GM12878 (cell line): ENCODE results near the gene PITPNC1. TPM values are rescaled to one million over a fixed set of nuclear protein-coding genes. Genes with fewer than 3 reads are reported as not detected.

Experiments
- ATAC-seq: fragments of 200-7000 bp; cut with Tn5 transposase; 3 replicates; pipeline ENCODE4 v1.9.1; 2020; ENCODE audit warnings: mild to moderate bottlenecking, moderate library complexity
- BruUV-seq: library from RNA; stranded (reverse); fragments of 400-500 nt; replicated peaks from 2 replicates; lab custom pipeline; 2021; lab: Mats Ljungman, UMichigan
- CTCF ChIA-PET: fragments of 300-600 bp; sonication (Branson Sonifier 250); formaldehyde crosslinking; extraction: SDS; loops from one replicate; lab custom pipeline; 2021; ENCODE audit warnings: inconsistent platforms; lab: Yijun Ruan, JAX
- POLR2A ChIA-PET: fragments of 350-600 bp; formaldehyde crosslinking; extraction: SDS; loops from one replicate; lab custom pipeline; 2021; ENCODE audit warnings: inconsistent platforms; lab: Charles Lee
- RAD21 ChIA-PET: fragments of 300-600 bp; sonication (Branson Sonifier 250); formaldehyde crosslinking; loops from one replicate; lab custom pipeline; 2023; ENCODE audit warnings: antibody characterized with exemption; ENCODE audit not compliant: unreplicated experiment; lab: Charles Lee
- SMC1A ChIA-PET: fragments of 300-600 bp; sonication (Branson Sonifier 250); formaldehyde crosslinking; loops from one replicate; lab custom pipeline; 2023; ENCODE audit not compliant: unreplicated experiment, uncharacterized antibody; lab: Charles Lee
- DNase-seq: peaks from one replicate; pipeline ENCODE4 v3.0.0-alpha.2; 2011; ENCODE audit warnings: low read depth, low spot score
- FAIRE-seq: peaks from 3 replicates; lab custom pipeline; 2011; peaks lifted over from hg19 to GRCh38; lab: Jason Lieb, UNC
- H2AFZ ChIP-seq: 2 replicates; pipeline ENCODE4 v1.6.0; 2011; ENCODE audit warnings: low read depth, low read length, control low read depth; ENCODE audit not compliant: control insufficient read depth
- H3K27ac ChIP-seq: 2 replicates; pipeline ENCODE4 v1.5.1; 2011; ENCODE audit warnings: control low read depth; ENCODE audit not compliant: control insufficient read depth, insufficient read depth
- H3K27me3 ChIP-seq, 2 experiments: replicated peaks in 1 of 2; 2 replicates each; pipeline versions ENCODE4 v1.6.0 to v1.6.1; 2011; ENCODE audit warnings: low read length in 1 of 2; ENCODE audit not compliant: control insufficient read depth in 2 of 2, insufficient read depth in 2 of 2
- H3K36me3 ChIP-seq, 2 experiments: 2 replicates each; pipeline ENCODE4 v1.5.1; 2011; ENCODE audit warnings: low read length in 1 of 2; ENCODE audit not compliant: control insufficient read depth in 2 of 2, insufficient read depth in 2 of 2
- H3K4me1 ChIP-seq: 2 replicates; pipeline ENCODE4 v1.6.1; 2011; ENCODE audit warnings: mild to moderate bottlenecking, low read length, moderate library complexity, mixed read lengths; ENCODE audit not compliant: control insufficient read depth, insufficient read depth
- H3K4me2 ChIP-seq: 2 replicates; pipeline ENCODE4 v1.6.0; 2011; ENCODE audit warnings: control low read depth; ENCODE audit not compliant: control insufficient read depth, insufficient read depth
- H3K4me3 ChIP-seq: fragments of 200-600 bp; sonication (generic); 2 replicates; pipeline ENCODE4 v1.5.1; 2016
- H3K79me2 ChIP-seq: 2 replicates; pipeline ENCODE4 v1.6.0; 2011; ENCODE audit warnings: low read length; ENCODE audit not compliant: control insufficient read depth, insufficient read depth
- H3K9ac ChIP-seq: 2 replicates; pipeline ENCODE4 v1.8.0; 2011; ENCODE audit warnings: low read length, control low read depth, mixed read lengths; ENCODE audit not compliant: control insufficient read depth, insufficient read depth
- H3K9me3 ChIP-seq: replicated peaks from 3 replicates; pipeline ENCODE4 v1.5.1; 2011; ENCODE audit warnings: mild to moderate bottlenecking, low read length; ENCODE audit not compliant: control insufficient read depth, insufficient read depth
- H4K20me1 ChIP-seq: 2 replicates; pipeline ENCODE4 v1.6.0; 2011; ENCODE audit not compliant: control insufficient read depth, insufficient read depth
- CBX3 ChIP-seq: fragments of 200-600 bp; sonication (generic); IDR thresholded peaks from 2 replicates; pipeline ENCODE4 v1.6.1; 2016; ENCODE audit warnings: low read depth, borderline replicate concordance
- HCFC1 ChIP-seq: fragments of 150-350 bp; IDR thresholded peaks from 2 replicates; pipeline ENCODE4 v1.6.1; 2014; ENCODE audit warnings: low read length
- NFIC ChIP-seq: IDR thresholded peaks from 2 replicates; pipeline ENCODE4 v1.6.1; 2012; ENCODE audit warnings: low read depth, mild to moderate bottlenecking, inconsistent platforms, low read length, moderate library complexity
- RCOR1 ChIP-seq: conservative IDR thresholded peaks from 2 replicates; pipeline ENCODE4 v1.6.1; 2012; ENCODE audit warnings: low read depth, low read length, improper control_type of control experiment
- TCF7 ChIP-seq: IDR thresholded peaks from 2 replicates; pipeline ENCODE4 v1.6.1; 2014; ENCODE audit warnings: antibody characterized with exemption, borderline replicate concordance
- ZNF622 ChIP-seq: fragments of 450-650 bp; IDR thresholded peaks from 2 replicates; pipeline ENCODE4 v1.6.1; 2017; ENCODE audit warnings: mild to moderate bottlenecking, inconsistent platforms
- WGBS: methylation state at CpG from one replicate; pipeline ENCODE4 v1.1.6; 2016; ENCODE audit warnings: low lambda C conversion rate; ENCODE audit not compliant: insufficient replicate concordance, insufficient coverage; ENCODE audit errors: missing lambda C conversion rate; 5-methylcytosine and 5-hydroxymethylcytosine counted together
- in situ Hi-C: fragments of 300-500 bp; cut with MboI; formaldehyde crosslinking; loops from 9 replicates; pipeline ENCODE4 v1.14.3; 2018; ENCODE audit warnings: mixed read lengths
- intact Hi-C: fragments of 100-400 bp; cut with micrococcal nuclease; formaldehyde crosslinking; loops from one replicate; pipeline ENCODE4 v1.14.2; 2022; ENCODE audit not compliant: unreplicated experiment
- polyA plus RNA-seq, 11 experiments: library from polyadenylated mRNA; depleted of rRNA in 4 of 11; unstranded in 6 of 11; stranded (reverse) in 5 of 11; fragments of >200 nt; fragmentation: Nextera tagmentation in 4 of 11; fragmentation: Illumina TruSeq in 1 of 11; extraction: Ambion mirVana in 4 of 11; extraction: Trizol in 1 of 11; gene quantifications; 1 replicate in 1 of 11; 2 replicates in 10 of 11; pipeline versions ENCODE4 v1.2.1 to v1.2.3, GENCODE V29; 2011 to 2016; ENCODE audit warnings: inconsistent platforms in 2 of 11, missing spikeins in 2 of 11, low read depth in 1 of 11
- total RNA-seq, 4 experiments: library from RNA; depleted of rRNA in 3 of 4; stranded (reverse); fragments of >200 nt in 3 of 4; fragmentation: Illumina TruSeq in 1 of 4; extraction: Trizol in 1 of 4; gene quantifications; 2 replicates each; pipeline versions ENCODE4 v1.2.1 to v1.2.3, GENCODE V29; 2013 to 2021
- TF ChIP-seq, protein P1 (sequence below): fragments of 450-650 bp; conservative IDR thresholded peaks from 2 replicates; pipeline ENCODE4 v1.6.1; 2017; ENCODE audit warnings: mild to moderate bottlenecking, moderate library complexity

Gene PITPNC1
- total and polyA plus RNA-seq, 10 of the 15 experiments (the other 5 are each of a cell fraction or from before 2014, with no cell fraction given), result 12.2 to 62.4 (median 47.3) TPM

DNA sequence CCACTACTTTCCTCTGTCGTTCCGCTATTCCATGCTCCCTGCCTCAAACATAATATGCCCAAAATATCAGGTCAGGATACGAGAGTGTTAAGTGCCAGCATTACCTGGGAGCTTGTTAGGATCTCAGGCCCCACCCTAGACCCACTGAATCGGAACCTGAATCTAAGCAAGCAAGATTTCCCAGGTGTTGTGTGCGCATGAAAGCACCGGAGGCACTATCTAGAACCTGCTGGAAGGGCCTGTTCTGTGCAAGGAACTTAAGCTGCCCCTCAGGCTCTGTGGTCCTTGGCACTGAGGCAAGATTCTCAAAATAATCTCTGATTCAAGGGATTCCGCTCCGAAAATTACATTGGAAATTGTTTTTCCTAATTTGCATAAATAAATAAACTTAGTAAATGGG, 233.0 kb downstream of the PITPNC1 start:
- no peak overlapping the region for H2AFZ ChIP-seq
- H3K79me2 ChIP-seq, result no peaks in the 10 kb centered on the region
- 84% methylated on average over 8 of the region's 8 CpGs for WGBS
- DNase-seq (no peak), ATAC-seq (no peak), FAIRE-seq (no peak)
- TF ChIP-seq ZNF622 (no peak), NFIC (no peak), RCOR1 (no peak), CBX3 (no peak), TCF7 (no peak), HCFC1 (no peak)
- TF ChIP-seq, protein P1, sequence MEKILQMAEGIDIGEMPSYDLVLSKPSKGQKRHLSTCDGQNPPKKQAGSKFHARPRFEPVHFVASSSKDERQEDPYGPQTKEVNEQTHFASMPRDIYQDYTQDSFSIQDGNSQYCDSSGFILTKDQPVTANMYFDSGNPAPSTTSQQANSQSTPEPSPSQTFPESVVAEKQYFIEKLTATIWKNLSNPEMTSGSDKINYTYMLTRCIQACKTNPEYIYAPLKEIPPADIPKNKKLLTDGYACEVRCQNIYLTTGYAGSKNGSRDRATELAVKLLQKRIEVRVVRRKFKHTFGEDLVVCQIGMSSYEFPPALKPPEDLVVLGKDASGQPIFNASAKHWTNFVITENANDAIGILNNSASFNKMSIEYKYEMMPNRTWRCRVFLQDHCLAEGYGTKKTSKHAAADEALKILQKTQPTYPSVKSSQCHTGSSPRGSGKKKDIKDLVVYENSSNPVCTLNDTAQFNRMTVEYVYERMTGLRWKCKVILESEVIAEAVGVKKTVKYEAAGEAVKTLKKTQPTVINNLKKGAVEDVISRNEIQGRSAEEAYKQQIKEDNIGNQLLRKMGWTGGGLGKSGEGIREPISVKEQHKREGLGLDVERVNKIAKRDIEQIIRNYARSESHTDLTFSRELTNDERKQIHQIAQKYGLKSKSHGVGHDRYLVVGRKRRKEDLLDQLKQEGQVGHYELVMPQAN, result no peak
- CTCF ChIA-PET, result interaction anchor here (0.6 to 10.6 kb wide), 4 partner anchors 19 to 235 kb away, joined by 3 to 163 read pairs (median 6); partner anchors contain the start of gene PITPNC1
- RAD21 ChIA-PET, result no interaction called here
- no peak overlapping the region for H3K27ac ChIP-seq
- H3K4me3 ChIP-seq, result no peak overlapping the region
- H3K9me3 ChIP-seq, result no peaks in the 10 kb centered on the region
- peaks cover 18% of the 10 kb centered on the region for H3K4me1 ChIP-seq
- SMC1A ChIA-PET, result interaction anchor here (0.6 to 1.2 kb wide), 4 partner anchors 31 to 72 kb away, joined by 3 to 4 read pairs (median 3); no protein-coding TSS in a partner anchor
- no peak overlapping the region for H3K4me2 ChIP-seq
- peaks cover 0 to 1% of the 10 kb centered on the region in 2 experiments; a peak in 2 of 4 replicates for H3K36me3 ChIP-seq
- POLR2A ChIA-PET, result interaction anchor here (1.9 kb wide), 1 partner anchor 37 kb away, joined by 6 read pairs; no protein-coding TSS in a partner anchor
- intact Hi-C loops (no loop called here), in situ Hi-C loops (no loop called here)
- no peak overlapping the region for H3K9ac ChIP-seq
- no peaks in the 10 kb centered on the region for H3K27me3 ChIP-seq
- BruUV-seq, result no TSS peak
- no peaks in the 10 kb centered on the region for H4K20me1 ChIP-seq
